IMR-90 (cell line): Measurements from ENCODE around the gene FSTL1.

Experiments used
- POLR2A ChIP-seq: IDR thresholded peaks from 2 replicates; pipeline ENCODE4 v1.6.1; 2012; ENCODE audit warnings: mild to moderate bottlenecking, low read depth, low read length
- RFX5 ChIP-seq: IDR thresholded peaks from 2 replicates; pipeline ENCODE4 v1.8.0; 2012; ENCODE audit warnings: low read depth, mild to moderate bottlenecking, low read length, moderate library complexity
- SMC3 ChIP-seq: fragments of 150-350 bp; IDR thresholded peaks from 2 replicates; pipeline ENCODE4 v1.6.1; 2016; ENCODE audit warnings: low read depth, mild to moderate bottlenecking, antibody characterized with exemption, low read length, moderate library complexity
- TF ChIP-seq, protein P1 (sequence below): conservative IDR thresholded peaks from 2 replicates; pipeline ENCODE4 v1.5.1; 2012; ENCODE audit warnings: mild to moderate bottlenecking, low read depth, low read length, improper control_type of control experiment

DNA sequence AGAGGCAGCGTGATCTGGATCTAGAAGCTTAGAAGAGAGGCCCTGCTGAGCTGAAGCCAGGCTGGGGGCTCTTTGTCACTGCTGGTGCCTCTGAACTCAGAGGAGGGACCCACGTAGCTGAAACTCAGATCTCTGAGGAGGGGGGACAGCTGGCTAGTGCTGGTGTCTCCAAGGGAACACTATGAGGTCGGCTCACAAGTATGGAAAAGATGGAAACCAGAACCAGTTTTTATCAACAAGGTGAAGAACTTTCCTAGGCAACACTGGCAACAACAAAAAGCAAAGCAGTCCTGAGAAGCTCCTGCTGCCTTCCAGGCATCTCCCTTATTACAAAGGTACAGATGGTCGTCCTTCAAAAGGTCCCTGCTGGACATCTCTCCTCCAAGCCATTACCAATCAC, 27.0 kb upstream of the FSTL1 start:
- TF ChIP-seq POLR2A, result no peak
- no peak for TF ChIP-seq RFX5
- TF ChIP-seq SMC3, result no peak
- TF ChIP-seq, protein P1, sequence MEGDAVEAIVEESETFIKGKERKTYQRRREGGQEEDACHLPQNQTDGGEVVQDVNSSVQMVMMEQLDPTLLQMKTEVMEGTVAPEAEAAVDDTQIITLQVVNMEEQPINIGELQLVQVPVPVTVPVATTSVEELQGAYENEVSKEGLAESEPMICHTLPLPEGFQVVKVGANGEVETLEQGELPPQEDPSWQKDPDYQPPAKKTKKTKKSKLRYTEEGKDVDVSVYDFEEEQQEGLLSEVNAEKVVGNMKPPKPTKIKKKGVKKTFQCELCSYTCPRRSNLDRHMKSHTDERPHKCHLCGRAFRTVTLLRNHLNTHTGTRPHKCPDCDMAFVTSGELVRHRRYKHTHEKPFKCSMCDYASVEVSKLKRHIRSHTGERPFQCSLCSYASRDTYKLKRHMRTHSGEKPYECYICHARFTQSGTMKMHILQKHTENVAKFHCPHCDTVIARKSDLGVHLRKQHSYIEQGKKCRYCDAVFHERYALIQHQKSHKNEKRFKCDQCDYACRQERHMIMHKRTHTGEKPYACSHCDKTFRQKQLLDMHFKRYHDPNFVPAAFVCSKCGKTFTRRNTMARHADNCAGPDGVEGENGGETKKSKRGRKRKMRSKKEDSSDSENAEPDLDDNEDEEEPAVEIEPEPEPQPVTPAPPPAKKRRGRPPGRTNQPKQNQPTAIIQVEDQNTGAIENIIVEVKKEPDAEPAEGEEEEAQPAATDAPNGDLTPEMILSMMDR, result no peak
